ENCODE data around the gene CTDSPL. TPM values are rescaled to one million over a fixed set of nuclear protein-coding genes. Genes with fewer than 3 reads are reported as not detected.

The CTDSPL gene
- total and polyA plus RNA-seq, 2 of the 13 experiments (the other 11 are each of a cell fraction or from before 2014, with no cell fraction given) = 26.1 to 142 TPM

- Histone ChIP-seq H3K4me1 (ENCODE audit: insufficient read depth, low read length) (peaks cover 47% of the 10 kb centered on the region), H2AFZ (ENCODE audit: low read length) (no peak overlapping the region), H3K4me3 (replicated peaks in 1 of 3; ENCODE audit: insufficient read depth in 1 of 3, low read depth in 2 of 3, low read length in 3 of 3) (no peak overlapping the region), H4K20me1 (ENCODE audit: insufficient read depth, low read length) (no peaks in the 10 kb centered on the region), H3K36me3 (replicated peaks in 1 of 2; ENCODE audit: control insufficient read depth in 1 of 2, insufficient read depth in 2 of 2, low read length in 2 of 2) (no peaks in the 10 kb centered on the region; a peak in 2 of 5 replicates), H3K9me3 (ENCODE audit: low read length) (no peaks in the 10 kb centered on the region), H3K9ac (ENCODE audit: insufficient read depth, low read depth, low read length) (no peak overlapping the region), H3K79me2 (ENCODE audit: insufficient read depth, low read length) (no peaks in the 10 kb centered on the region), H3K27ac (ENCODE audit: extremely low read length, insufficient read depth, low read length) (no peak overlapping the region), H3K27me3 (ENCODE audit: control insufficient read depth in 1 of 2, insufficient read depth in 2 of 2, low read length in 2 of 2) (no peaks in the 10 kb centered on the region; a peak in 2 of 5 replicates), H3K4me2 (ENCODE audit: low read depth, low read length) (no peak overlapping the region)
- TF ChIP-seq KLF9 (CRISPR knock-in tag; IDR thresholded peaks at IDR 0.05; ENCODE audit: low read depth) (no peak), RBFOX2 (IDR thresholded peaks at IDR 0.05; ENCODE audit: low read depth, low read length) (peak; percentile 36; the same call in 1 of the 2 replicates)
- in situ Hi-C loops (cut with HindIII; ENCODE audit: extremely low pct_ligation_motif_present, low pct_unique_long_range_greater_than_20kb) (no loop called here), intact Hi-C loops (cut with micrococcal nuclease; ENCODE audit: unreplicated experiment) (no loop called here)
- DNase-seq (ENCODE audit: low spot score) = no peak
- no TSS peak for BruUV-seq (replicated peaks)
- no peak for ATAC-seq
- ChIA-PET POLR2A (no interaction called here), CTCF (ENCODE audit: low intra/inter-chr PET ratio, low total read pairs) (no interaction called here)
- no peak for FAIRE-seq
- WGBS (ENCODE audit: low lambda C conversion rate) = 98% methylated on average over 11 of the region's 16 CpGs
Measured at GRCh38 chr3:38006445-38006995, 144.8 kb downstream of the CTDSPL start.

GRCh38 chr3:38007754-38008090 is 146.0 kb downstream of the CTDSPL start:
- WGBS (ENCODE audit: low lambda C conversion rate) = 94% methylated on average over 7 of the region's 7 CpGs
- H3K27me3 ChIP-seq (ENCODE audit: control insufficient read depth in 1 of 2, insufficient read depth in 2 of 2, low read length in 2 of 2) = no peaks in the 10 kb centered on the region; a peak in 1 of 5 replicates
- no peak overlapping the region for H3K4me2 ChIP-seq (ENCODE audit: low read depth, low read length)
- intact Hi-C loops (cut with micrococcal nuclease; ENCODE audit: unreplicated experiment) (no loop called here), in situ Hi-C loops (cut with HindIII; ENCODE audit: extremely low pct_ligation_motif_present, low pct_unique_long_range_greater_than_20kb) (no loop called here)
- peaks cover 35% of the 10 kb centered on the region for H3K4me1 ChIP-seq (ENCODE audit: insufficient read depth, low read length)
- no peak overlapping the region for H3K9ac ChIP-seq (ENCODE audit: insufficient read depth, low read depth, low read length)
- no peak for ATAC-seq
- no peaks in the 10 kb centered on the region for H3K9me3 ChIP-seq (ENCODE audit: low read length)
- FAIRE-seq = no peak
- POLR2A ChIA-PET = no interaction called here
- no peaks in the 10 kb centered on the region for H4K20me1 ChIP-seq (ENCODE audit: insufficient read depth, low read length)
- DNase-seq (ENCODE audit: low spot score) = no peak
- CTCF ChIA-PET (ENCODE audit: low intra/inter-chr PET ratio, low total read pairs) = no interaction called here
- H2AFZ ChIP-seq (ENCODE audit: low read length) = no peak overlapping the region
- no peak for TF ChIP-seq FOXP4 (CRISPR knock-in tag; IDR thresholded peaks at IDR 0.05)
- no peak for TF ChIP-seq CEBPB (IDR thresholded peaks at IDR 0.05; ENCODE audit: borderline replicate concordance, low read depth, low read length)
- TF ChIP-seq ZNF768 (CRISPR knock-in tag; IDR thresholded peaks at IDR 0.05) = no peak
- TF ChIP-seq NR2C2 (CRISPR knock-in tag; IDR thresholded peaks at IDR 0.05; ENCODE audit: borderline replicate concordance) = no peak
- no peak for TF ChIP-seq GABPA (IDR thresholded peaks at IDR 0.05; ENCODE audit: low read depth, low read length)
- no peak for TF ChIP-seq GABPA (CRISPR knock-in tag; IDR thresholded peaks at IDR 0.05; ENCODE audit: low read depth)
- no peak for TF ChIP-seq ZNF558 (CRISPR knock-in tag; IDR thresholded peaks at IDR 0.05; ENCODE audit: borderline replicate concordance)
- no peak for TF ChIP-seq ARID2 (CRISPR knock-in tag; IDR thresholded peaks at IDR 0.05; ENCODE audit: borderline replicate concordance)
- TF ChIP-seq SP140L (CRISPR knock-in tag; IDR thresholded peaks at IDR 0.05; ENCODE audit: borderline replicate concordance) = no peak
- TF ChIP-seq RFX5 (IDR thresholded peaks at IDR 0.05; ENCODE audit: low read depth, low read length) = no peak
- TF ChIP-seq PHF5A (CRISPR knock-in tag; IDR thresholded peaks at IDR 0.05; ENCODE audit: low read depth, unreplicated experiment) = no peak
- no TSS peak for BruUV-seq (replicated peaks)
- no peaks in the 10 kb centered on the region for H3K79me2 ChIP-seq (ENCODE audit: insufficient read depth, low read length)
- H3K27ac ChIP-seq (ENCODE audit: extremely low read length, insufficient read depth, low read length) = no peak overlapping the region
- H3K4me3 ChIP-seq (replicated peaks in 1 of 3; ENCODE audit: insufficient read depth in 1 of 3, low read depth in 2 of 3, low read length in 3 of 3) = no peak overlapping the region
- H3K36me3 ChIP-seq (replicated peaks in 1 of 2; ENCODE audit: control insufficient read depth in 1 of 2, insufficient read depth in 2 of 2, low read length in 2 of 2) = no peaks in the 10 kb centered on the region; a peak in 2 of 5 replicates

Data from HepG2 (cell line).